KG1 (cell line): Measurements from ENCODE around the gene C3.
A peak's percentile ranks its signal among the peaks of the same experiment; 100 is the strongest.

Source experiments
- DNase-seq: peaks from one replicate; lab custom pipeline; 2025; lab: John Stamatoyannopoulos, UW

Gene C3

DNA sequence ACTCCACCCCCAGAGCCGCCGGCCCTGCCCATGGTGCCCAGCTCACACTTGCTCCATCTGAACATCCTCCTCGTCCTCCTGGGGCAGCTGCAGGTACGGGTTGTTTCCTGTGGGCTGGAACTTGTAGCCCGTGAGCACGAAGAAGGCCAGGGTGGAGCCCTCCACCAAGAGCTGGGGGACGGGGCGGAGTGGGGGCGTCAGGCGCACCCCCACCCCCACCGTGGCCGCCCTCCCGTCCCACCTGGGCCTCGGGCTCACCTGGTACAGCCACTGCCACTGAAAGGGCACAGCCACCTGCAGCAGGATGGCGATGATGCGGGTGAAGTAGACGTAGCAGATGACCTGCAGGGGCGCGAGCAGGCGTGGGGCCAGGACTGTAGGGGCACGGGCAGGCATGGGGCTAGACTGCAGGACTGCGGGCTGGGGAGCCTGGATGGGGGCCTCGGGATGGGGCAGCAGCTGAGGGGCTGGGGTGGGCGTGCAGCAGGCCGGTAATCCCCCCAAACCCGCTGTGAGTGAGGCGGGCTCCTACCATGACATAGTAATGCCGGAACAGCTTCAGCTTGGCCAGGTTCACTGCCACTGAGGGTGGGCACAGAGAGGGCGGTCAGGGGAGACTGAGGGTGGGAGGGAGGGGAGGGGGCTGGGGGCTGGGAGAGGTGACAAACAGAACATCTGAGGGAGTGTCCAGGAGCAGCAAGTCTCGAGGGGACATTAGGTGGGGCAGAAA lies 10.7 kb upstream of the C3 start:
- no peak for DNase-seq

- no peak for DNase-seq
These were observed 9.8 kb upstream of the C3 start for GRCh38 chr19:6730153-6730804.

DNA sequence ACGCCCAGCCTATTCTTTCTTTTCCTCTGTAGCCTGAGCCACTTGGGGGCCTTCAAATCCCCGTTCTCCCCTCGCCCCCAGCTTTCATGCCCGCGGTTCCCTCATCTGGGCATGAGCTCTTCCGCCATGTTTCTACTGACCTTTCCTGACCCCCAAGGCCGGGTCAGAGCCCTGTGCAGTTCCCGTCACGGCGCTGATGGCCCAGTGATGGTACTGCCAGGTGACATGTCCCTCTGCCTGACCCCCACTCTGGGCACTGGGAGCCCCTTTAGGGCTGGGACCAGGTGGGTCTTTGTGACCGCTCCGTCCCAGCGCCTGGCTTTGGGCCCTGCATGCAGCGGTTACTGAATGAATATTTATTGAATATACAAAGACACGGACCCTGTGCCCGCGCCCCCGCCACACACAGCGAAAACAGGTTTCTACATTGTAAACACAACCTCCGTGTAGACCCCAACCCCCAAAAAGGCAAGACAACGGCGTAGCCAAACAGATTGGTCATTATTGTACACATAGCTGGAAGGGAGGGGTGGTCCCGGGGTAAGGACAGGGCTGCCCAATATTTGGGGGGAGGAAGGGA lies 9.2 kb upstream of the C3 start:
- DNase-seq, result no peak

- peak; percentile 27 for DNase-seq
These were observed 7.9 kb upstream of the C3 start for GRCh38 chr19:6728346-6728745.

DNA sequence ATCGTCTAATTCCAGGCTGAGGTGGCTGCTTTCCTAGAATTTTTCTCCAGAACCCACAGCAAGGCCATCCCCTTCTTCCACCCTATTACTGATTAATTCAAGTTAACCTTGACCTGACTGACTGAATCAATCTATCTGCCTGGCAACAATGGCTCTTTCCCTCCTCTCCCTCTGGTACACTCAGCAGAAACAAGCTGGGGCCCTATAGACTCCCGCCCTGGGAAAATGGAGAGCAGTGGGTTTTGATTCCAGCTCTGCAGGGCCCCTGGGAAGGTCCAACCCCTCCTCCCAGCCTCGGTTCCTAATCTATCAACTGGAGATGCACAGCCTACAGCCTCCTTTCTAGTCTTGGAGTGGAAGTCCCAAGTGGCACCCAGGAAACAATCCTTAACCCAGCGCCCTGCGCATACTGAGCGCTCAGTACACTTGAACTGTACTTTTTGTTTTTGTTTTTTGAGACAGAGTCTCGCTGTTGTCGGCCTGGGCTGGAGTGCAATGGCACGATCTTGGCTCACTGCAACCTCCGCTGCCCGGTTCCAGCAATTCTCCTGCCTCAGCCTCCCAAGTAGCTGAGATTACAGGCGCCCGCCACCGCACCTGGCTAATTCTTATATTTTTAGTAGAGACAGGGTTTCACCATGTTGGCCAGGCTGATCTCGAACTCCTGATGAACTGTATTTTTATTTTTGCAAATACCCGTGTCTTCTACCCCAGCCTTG lies 5.2 kb upstream of the C3 start:
- DNase-seq, result no peak

GRCh38 chr19:6724631-6725492 lies 4.4 kb upstream of the C3 start:
- no peak for DNase-seq

DNA sequence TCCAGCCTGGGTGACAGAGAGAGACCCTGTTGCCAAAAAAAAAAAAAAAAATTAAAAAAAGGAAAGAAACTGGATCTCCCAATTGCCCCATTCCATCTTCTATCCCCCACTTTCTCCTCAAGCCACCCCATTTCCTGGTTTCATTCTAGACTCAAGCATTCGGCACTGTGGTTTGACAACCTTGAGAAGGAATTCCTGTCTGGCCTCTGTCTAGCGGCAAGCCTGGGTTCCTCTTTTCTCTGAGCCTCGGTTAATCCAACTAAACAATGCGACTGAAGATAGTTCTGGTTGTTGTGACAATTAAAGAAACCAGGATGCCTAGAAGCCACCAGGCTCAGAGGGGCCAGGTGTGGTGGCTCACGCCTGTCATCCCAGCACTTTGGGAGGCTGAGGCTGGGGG lies 3.3 kb upstream of the C3 start:
- no peak for DNase-seq

DNA sequence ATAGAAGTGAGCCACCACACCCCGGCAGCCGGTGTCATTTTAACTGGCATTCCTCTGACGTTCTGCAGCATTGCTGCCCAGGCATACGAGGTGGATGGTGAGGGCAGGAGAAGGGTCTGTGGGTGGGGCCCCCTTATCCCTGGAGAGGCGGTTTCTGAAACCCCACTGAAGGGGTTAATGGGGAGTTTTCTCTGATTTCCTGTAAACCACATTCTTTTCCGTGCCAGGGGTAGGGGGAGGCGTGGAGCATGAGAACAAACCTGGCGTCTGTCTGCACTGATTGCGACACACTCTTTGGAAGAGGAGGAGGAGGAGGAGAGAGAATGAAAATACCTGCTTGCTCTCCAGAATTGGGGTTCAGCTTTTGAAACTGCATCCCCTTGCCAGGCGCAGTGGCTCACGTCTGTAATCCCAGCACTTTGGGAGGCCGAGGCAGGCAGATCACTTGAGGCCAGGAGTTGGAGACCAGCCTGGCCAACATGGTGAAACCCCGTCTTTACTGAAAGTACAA lies 2.7 kb upstream of the C3 start:
- no peak for DNase-seq

DNA sequence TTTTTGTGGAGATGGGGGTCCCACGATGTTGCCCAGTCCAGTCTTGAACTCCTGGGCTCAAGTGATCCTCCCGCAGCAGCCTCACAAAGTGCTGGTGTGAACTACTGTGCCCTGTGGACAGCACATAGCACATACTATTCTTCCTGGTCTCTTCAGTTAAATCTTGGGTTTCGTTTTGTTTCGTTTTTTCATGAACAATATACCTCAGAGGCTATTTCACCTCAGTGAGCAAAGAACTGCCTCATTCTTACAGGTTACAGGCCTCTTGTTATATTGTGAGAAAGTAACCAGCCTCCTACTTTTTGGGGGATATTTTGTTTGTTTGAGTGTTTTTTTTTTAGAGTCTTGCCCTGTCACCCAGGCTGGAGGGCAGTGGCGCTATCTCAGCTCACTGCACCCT lies 1.3 kb upstream of the C3 start:
- no peak for DNase-seq

GRCh38 chr19:6721138-6721474 lies 656 bp upstream of the C3 start:
- DNase-seq, result no peak

DNA sequence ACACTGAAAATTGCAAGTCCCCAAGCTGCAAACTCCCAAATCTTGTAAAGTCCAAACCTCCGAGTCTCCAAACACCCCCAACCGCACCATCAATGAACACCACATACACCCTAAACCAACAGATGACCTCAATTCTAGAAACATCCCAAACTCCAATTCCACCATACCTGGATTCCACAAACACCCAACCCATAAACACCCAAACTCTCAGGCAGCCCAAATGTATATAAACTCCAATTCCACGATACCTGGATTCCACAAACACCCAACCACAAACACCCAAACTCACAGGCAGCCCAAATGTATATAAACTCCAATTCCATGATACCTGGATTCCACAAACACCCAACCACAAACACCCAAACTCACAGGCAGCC lies 470 bp downstream of the C3 start:
- no peak for DNase-seq

DNA sequence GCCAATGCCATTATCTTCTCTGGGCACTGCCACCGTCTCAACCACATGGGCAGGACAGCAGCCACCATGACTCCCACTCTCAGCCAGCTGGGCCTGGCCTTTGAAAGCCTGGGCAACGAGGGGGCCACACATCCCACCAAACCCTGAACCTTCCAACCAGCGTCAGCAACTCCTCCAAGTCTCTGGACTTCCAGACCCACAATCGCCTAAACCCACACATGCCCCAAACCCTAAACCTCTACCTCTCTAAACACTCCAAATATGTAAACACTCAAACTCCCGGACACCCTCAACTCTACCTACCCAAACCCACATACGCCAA lies 949 bp downstream of the C3 start:
- DNase-seq, result no peak

GRCh38 chr19:6718741-6719539 lies 1.5 kb downstream of the C3 start:
- no peak for DNase-seq

DNA sequence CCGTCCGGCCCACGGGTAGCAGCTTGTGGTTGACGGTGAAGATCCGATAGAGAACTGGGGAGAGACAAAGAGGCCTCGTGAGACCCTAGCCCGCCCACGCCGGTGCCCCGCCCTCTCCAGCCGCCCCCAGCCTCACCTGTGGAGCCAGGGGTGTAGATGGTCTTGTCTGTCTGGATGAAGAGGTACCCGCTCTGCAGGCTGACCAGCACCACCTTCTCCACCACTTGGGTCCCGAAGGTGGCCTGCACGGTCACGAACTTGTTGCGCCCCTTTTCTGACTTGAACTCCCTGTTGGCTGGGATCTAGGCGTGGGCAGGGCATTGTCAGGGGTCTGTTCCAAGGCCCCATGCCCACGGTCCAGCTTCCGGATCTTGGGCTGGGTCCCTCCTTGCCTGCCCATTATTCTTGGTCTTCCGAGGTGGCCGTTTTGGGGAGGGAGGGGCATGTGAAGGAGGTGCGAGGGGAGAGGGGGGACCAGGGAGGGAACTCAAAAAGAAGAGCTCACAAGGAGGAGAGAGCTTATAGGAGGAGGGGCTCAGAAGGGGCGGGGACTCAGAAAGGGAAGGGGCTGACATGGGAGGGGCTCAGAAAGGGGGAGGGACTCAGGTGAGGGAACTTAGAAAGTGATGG lies 2.2 kb downstream of the C3 start:
- no peak for DNase-seq

DNA sequence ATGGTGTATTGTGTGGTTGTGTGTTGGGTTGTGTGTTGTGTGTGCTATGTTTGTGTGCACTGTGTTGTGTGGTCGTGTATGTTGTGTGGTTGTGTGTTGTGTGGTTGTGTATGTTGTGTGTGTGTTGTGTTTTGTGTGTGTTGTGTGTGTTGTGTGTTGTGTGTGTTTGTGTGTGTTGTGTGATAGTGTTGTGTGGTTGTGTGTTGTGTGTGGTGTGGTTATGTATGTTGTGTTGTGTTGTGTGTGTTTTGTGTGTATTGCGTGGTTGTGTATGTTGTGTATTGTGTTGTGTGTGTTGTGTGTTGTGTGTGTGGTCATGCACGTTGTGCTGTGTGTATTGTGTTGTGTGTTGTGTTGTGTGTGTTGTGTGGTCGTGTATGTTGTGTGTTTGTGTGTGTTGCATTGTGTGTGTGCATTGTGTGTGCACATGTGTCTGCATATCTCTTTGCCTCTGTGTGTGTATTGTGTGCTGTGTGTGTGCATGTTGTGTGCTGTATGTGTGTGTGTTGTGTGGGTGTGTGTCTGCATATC lies 2.9 kb downstream of the C3 start:
- no peak for DNase-seq

DNA sequence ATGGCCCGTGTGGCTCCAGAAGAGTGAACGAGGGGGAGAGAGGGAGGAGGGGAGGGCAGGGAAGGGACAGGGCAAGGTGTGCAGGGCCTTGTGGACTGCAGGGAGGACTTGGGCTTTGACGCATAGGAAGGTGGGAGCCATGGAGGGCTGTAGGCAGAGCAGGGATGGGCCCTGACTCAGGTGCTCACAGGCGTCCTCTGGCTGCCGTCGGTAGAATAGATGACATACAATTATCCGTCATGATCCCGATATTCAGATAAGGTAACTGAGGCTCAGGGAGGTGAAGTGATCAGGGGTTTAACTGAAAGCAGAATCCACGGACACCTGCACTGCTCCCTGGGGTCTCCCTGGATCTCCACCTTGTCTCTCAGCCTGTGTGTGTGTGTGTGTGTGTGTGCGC lies 3.4 kb downstream of the C3 start:
- DNase-seq, result no peak

DNA sequence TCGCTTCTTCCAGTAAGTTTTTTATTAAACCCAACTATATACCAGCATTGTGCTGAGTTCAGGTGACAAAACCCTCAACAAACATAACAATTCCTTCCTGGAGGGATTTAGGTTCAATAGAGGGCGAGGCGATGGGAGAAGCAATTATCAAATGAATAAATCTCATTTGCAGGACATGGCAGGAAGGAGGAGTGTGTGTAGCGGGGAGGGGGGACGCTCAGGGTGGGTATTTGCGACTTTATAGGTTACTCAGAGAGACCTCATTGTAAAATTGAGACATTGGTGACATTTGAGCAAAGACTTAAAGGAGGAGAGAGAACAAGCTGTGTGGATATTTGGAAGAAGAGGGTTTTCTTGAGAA lies 3.9 kb downstream of the C3 start:
- no peak for DNase-seq

GRCh38 chr19:6714749-6715555 lies 5.5 kb downstream of the C3 start:
- DNase-seq, result no peak

GRCh38 chr19:6713773-6714692 lies 6.4 kb downstream of the C3 start:
- DNase-seq, result no peak
